Thyroid gland (tissue), 4 donors: ENCODE results near the gene DNM3. TPM values are rescaled to one million over a fixed set of nuclear protein-coding genes. Genes with fewer than 3 reads are reported as not detected.
"Not testable (repeated sequence)": the region's sequence is repeated elsewhere in the genome, so short reads cannot be mapped to it uniquely, and the experiment has no call there.

Experiments
- DNase-seq, 2 donors: peaks; one replicate each; pipeline ENCODE4 v3.0.0-alpha.2; 2019
- H3K27ac ChIP-seq, 3 donors: fragments of 200-600 bp; sonication (generic); 1 replicate in 2 of 3; 2 replicates in 1 of 3; pipeline ENCODE4 v1.5.1; 2016 to 2019; ENCODE audit warnings: mild to moderate bottlenecking in 1 of 3, moderate library complexity in 1 of 3
- H3K27me3 ChIP-seq: fragments of 200-600 bp; sonication (generic); one replicate; pipeline ENCODE4 v1.5.1; 2019
- H3K36me3 ChIP-seq, 2 donors: fragments of 200-600 bp; sonication (generic); one replicate each; pipeline ENCODE4 v1.5.1; 2016 to 2019
- H3K4me1 ChIP-seq, 2 donors: fragments of 200-600 bp; sonication (generic); one replicate each; pipeline ENCODE4 v1.5.1; 2017 to 2019
- H3K4me3 ChIP-seq, 3 donors: fragments of 200-600 bp; sonication (generic); replicated peaks in 1 of 3; 1 replicate in 2 of 3; 2 replicates in 1 of 3; pipeline ENCODE4 v1.5.1; 2016; ENCODE audit warnings: mild to moderate bottlenecking in 1 of 3
- H3K9me3 ChIP-seq: fragments of 200-600 bp; sonication (generic); one replicate; pipeline ENCODE4 v1.5.1; 2017
- POLR2A ChIP-seq, 2 donors: fragments of 450-650 bp; IDR thresholded peaks; one replicate each; pipeline ENCODE4 v1.6.1; 2017; ENCODE audit warnings: antibody characterized with exemption in 2 of 2, mild to moderate bottlenecking in 2 of 2, moderate library complexity in 1 of 2
- WGBS, 2 donors: methylation state at CpG; one replicate each; pipeline ENCODE4 v1.1.5; 2017; 5-methylcytosine and 5-hydroxymethylcytosine counted together
- intact Hi-C: fragments of 100-400 bp; cut with DNase I; formaldehyde crosslinking; loops from one replicate; pipeline ENCODE4 v1.15.1; 2023
- total RNA-seq, 4 donors: library from RNA; depleted of rRNA; stranded (reverse); fragments of >200 nt; gene quantifications; one replicate each; pipeline ENCODE4 v1.2.3, GENCODE V29; 2016
- TF ChIP-seq, protein P1 (sequence below), 6 experiments: fragments of 200-600 bp in 3 of 6; fragments of 450-650 bp in 3 of 6; sonication (generic) in 3 of 6; IDR thresholded peaks; one replicate each; pipeline ENCODE4 v1.5.1; 2016 to 2019; ENCODE audit warnings: antibody characterized with exemption in 6 of 6, mild to moderate bottlenecking in 2 of 6, inconsistent platforms in 1 of 6, moderate library complexity in 1 of 6

DNM3 gene
- total RNA-seq, 4 donors from 2014 or later, result 9.0 to 13.6 (median 10.8) TPM

DNA sequence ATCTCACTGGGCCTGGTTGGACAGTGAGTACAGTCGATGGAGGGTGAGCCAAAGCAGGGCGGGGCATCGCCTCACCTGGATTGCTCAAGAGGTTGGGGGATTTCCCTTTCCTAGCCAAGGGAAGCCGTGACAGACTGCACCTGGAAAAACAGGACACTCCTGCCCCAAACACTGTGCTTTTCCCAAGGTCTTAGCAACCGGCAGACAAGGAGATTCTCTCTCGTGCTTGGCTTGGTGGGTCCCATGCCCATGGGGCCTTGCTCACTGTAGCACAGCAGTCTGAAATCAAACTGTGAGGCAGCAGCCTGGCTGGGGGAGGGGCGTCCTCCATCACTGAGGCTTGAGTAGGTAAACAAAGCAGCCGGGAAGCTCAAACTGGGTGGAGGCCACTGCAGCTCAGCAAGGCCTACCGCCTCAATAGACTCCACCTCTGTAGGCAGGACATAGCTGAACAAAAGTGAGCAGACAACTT, 590.5 kb downstream of the DNM3 start:
- Histone ChIP-seq H3K4me3 (no peak overlapping the region), H3K27ac (no peak overlapping the region), H3K4me1 (peaks cover 0 to 9% of the 10 kb centered on the region in 2 donors), H3K27me3 (no peaks in the 10 kb centered on the region), H3K36me3 (no peaks in the 10 kb centered on the region), H3K9me3 (no peaks in the 10 kb centered on the region)
- no peak for TF ChIP-seq POLR2A (IDR thresholded peaks at IDR 0.05)
- TF ChIP-seq, protein P1, sequence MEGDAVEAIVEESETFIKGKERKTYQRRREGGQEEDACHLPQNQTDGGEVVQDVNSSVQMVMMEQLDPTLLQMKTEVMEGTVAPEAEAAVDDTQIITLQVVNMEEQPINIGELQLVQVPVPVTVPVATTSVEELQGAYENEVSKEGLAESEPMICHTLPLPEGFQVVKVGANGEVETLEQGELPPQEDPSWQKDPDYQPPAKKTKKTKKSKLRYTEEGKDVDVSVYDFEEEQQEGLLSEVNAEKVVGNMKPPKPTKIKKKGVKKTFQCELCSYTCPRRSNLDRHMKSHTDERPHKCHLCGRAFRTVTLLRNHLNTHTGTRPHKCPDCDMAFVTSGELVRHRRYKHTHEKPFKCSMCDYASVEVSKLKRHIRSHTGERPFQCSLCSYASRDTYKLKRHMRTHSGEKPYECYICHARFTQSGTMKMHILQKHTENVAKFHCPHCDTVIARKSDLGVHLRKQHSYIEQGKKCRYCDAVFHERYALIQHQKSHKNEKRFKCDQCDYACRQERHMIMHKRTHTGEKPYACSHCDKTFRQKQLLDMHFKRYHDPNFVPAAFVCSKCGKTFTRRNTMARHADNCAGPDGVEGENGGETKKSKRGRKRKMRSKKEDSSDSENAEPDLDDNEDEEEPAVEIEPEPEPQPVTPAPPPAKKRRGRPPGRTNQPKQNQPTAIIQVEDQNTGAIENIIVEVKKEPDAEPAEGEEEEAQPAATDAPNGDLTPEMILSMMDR (IDR thresholded peaks at IDR 0.05), result no peak
- peak; percentile 58 to 62 for DNase-seq
- intact Hi-C loops, result no loop called here
- 61 to 67% methylated on average over 9 of the region's 9 CpGs for WGBS, 2 donors

DNA sequence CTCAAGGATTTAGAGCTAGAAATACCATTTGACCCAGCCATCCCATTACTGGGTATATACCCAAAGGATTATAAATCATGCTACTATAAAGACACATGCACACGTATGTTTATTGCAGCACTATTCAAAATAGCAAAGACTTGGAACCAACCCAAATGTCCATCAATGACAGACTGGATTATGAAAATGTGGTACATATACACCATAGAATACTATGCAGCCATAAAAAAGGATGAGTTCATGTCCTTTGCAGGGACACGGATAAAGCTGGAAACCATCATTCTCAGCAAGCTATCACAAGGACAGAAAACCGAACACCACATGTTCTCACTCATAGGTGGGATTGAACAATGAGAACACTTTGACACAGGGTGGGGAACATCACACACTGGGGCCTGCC, 595.9 kb downstream of the DNM3 start:
- H3K27me3 ChIP-seq, intact Hi-C loops, H3K9me3 ChIP-seq, DNase-seq, H3K27ac ChIP-seq, H3K36me3 ChIP-seq, H3K4me3 ChIP-seq, H3K4me1 ChIP-seq: not testable (repeated sequence)
- 88 to 92% methylated on average over 3 of the region's 3 CpGs for WGBS, 2 donors

DNA sequence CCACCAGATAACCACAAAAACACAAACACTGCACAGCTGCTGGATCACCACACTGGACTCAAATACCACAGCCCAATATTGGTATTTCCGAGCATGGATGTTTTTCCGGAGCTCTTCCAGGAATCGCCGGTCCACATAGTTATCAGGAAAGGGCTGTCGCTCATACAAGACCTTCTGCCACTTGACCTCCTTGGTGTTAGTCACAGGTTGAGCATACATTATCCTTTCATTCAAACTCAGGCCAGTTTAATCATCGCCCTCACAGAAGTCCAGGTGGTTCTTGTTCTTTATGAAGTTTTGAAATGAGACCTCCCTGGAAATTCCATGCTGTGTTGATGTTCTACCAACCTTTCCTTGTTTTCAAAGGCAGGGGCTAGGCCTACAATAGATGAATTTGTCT, 601.1 kb downstream of the DNM3 start:
- no peak overlapping the region for H3K4me3 ChIP-seq
- intact Hi-C loops, result loop anchor here (10.0 kb wide), 2 partner anchors 282 to 438 kb away; no protein-coding TSS in a partner anchor
- no peaks in the 10 kb centered on the region for H3K27me3 ChIP-seq
- no peaks in the 10 kb centered on the region for H3K9me3 ChIP-seq
- WGBS, 2 donors, result 95 to 96% methylated on average over 6 of the region's 6 CpGs
- H3K36me3 ChIP-seq, result no peaks in the 10 kb centered on the region
- no peak overlapping the region for H3K27ac ChIP-seq
- peaks cover 5 to 14% of the 10 kb centered on the region in 2 donors for H3K4me1 ChIP-seq
- no peak for DNase-seq
- TF ChIP-seq, protein P1 (IDR thresholded peaks at IDR 0.05), result no peak
- no peak for TF ChIP-seq POLR2A (IDR thresholded peaks at IDR 0.05)

DNA sequence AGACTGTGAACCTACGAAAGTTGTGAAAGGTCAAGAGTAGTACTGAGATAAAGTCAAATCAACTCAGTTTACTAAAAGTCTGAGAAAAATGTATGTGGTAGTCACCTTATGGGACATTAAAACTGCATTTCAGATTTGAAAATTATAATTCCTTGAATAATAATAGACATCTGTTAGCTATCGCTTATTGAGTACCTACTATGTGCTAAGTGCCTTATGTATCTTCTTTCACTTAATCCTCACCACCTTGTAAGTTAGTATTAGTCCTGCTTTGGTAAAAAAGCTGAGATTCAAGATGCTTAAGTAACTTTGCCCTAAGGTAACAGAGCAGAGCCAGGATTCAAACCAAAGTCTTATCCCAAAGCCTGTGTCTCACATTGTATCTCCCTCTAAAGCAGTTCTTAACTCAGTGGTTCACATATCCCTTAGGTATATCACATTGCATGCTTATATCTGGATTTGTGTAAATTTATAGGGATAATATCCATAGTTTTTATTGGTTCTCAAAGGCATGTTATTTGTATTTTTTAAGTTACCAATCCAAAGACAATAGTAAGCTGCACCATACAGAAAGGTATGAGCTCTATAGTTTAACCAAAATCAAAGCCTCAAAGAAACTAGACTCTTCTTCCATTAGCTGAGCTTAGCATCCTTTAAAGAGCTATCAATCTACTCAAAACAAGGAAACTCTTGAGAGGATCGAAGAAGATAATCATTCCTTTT, 601.7 kb downstream of the DNM3 start:
- intact Hi-C loops, result loop anchor here (10.0 kb wide), 2 partner anchors 282 to 438 kb away; no protein-coding TSS in a partner anchor
- TF ChIP-seq, protein P1 (IDR thresholded peaks at IDR 0.05), result no peak
- no peak for TF ChIP-seq POLR2A (IDR thresholded peaks at IDR 0.05)
- Histone ChIP-seq H3K4me3 (peak overlapping the region; percentile 33 to 90 (median 52)), H3K4me1 (peaks cover 5 to 14% of the 10 kb centered on the region in 2 donors), H3K27me3 (no peaks in the 10 kb centered on the region), H3K36me3 (no peaks in the 10 kb centered on the region), H3K9me3 (no peaks in the 10 kb centered on the region), H3K27ac (peak overlapping the region in 1 of 3 donors; percentile 78)
- no peak for DNase-seq
- 67 to 70% methylated on average over 3 of the region's 3 CpGs for WGBS, 2 donors

DNA sequence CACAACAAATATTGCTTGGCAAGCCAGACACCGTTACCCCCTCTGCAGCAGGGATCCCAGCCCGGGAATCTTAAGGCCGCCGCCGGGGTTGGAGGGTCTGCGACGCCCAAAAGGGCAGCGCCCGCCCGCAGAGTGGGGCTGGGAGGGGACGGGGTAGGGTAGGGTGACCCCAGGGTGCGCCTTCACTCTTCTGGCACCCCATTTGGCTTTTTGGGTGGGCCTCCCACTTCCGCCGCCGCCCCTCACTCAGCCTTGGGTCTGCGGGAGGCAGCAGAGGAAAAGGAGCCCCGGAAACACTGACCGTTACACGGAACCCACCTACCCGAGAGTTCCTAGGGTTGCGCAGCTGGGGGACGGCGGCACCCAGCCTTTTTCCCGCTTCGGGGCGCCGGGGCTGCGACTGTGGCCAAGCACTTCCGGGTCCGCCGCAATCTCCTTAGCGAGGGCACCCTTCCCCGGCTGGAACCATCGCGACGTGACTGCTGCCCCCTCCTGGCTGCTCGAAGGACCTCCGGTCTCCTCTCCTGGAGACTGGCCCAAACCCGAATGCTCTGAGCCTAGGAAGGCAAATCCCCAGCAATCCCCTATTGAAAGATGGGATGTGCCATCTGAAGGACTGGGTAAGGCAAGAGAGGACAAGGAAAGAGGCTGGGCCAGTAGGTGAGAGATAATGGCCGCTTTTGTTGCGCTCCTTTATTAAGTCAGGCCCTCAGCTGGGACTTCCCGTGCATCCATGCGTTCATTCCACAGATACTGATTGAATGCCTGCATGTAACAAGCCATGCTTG, 602.6 kb downstream of the DNM3 start, which contains the start of gene PIGC:
PIGC (minus strand) TSS at position 404 of the 788 bp plus-strand sequence. CDS start 1,447 bp downstream, outside the sequence.
- intact Hi-C loops, result loop anchor here (10.0 kb wide), 2 partner anchors 281 to 439 kb away; no protein-coding TSS in a partner anchor
- 15 to 18% methylated on average over 17 to 18 of the region's 43 CpGs for WGBS, 2 donors

More for the DNA sequence above, 602.6 kb downstream of the DNM3 start, which contains the start of gene PIGC:
- peaks cover 5 to 14% of the 10 kb centered on the region in 2 donors for H3K4me1 ChIP-seq
- DNase-seq, result peak; percentile 86 to 90
- TF ChIP-seq, protein P1 (IDR thresholded peaks at IDR 0.05), result peak; percentile 31 to 87 (median 79)
- TF ChIP-seq POLR2A (IDR thresholded peaks at IDR 0.05), result no peak
- H3K9me3 ChIP-seq, result no peaks in the 10 kb centered on the region
- H3K27me3 ChIP-seq, result no peaks in the 10 kb centered on the region
- H3K36me3 ChIP-seq, result no peaks in the 10 kb centered on the region
- peak within 1 kb of the TSS; percentile 33 to 90 (median 52) for H3K4me3 ChIP-seq
- H3K27ac ChIP-seq, result peak within 1 kb of the TSS in 2 of 3 donors; percentile 73 to 78
